Subcutaneous adipose tissue (tissue), 4 donors: ENCODE results near the gene PGBD2. TPM values are rescaled to one million over a fixed set of nuclear protein-coding genes. Genes with fewer than 3 reads are reported as not detected.

Source experiments
- CTCF ChIP-seq: fragments of 450-650 bp; IDR thresholded peaks from one replicate; pipeline ENCODE4 v1.5.1; 2016; ENCODE audit warnings: low read depth, mild to moderate bottlenecking, control low read depth, antibody characterized with exemption, moderate library complexity
- total RNA-seq, 4 donors: library from RNA; depleted of rRNA; stranded (reverse); fragments of >200 nt; gene quantifications; one replicate each; pipeline ENCODE4 v1.1.0, GENCODE V29; 2016

The PGBD2 gene
- total RNA-seq, 4 donors from 2014 or later = 4.6 to 6.4 (median 5.3) TPM

- no peak for TF ChIP-seq CTCF
Observed at GRCh38 chr1:248881261-248881660, 24.8 kb upstream of the PGBD2 start.

GRCh38 chr1:248884632-248885295, 21.3 kb upstream of the PGBD2 start:
- no peak for TF ChIP-seq CTCF

GRCh38 chr1:248885646-248886045, 20.4 kb upstream of the PGBD2 start:
- no peak for TF ChIP-seq CTCF

- TF ChIP-seq CTCF = no peak
Observed at GRCh38 chr1:248886237-248886895, 19.7 kb upstream of the PGBD2 start.

GRCh38 chr1:248890549-248891498, 15.2 kb upstream of the PGBD2 start:
- no peak for TF ChIP-seq CTCF

GRCh38 chr1:248891758-248892157, 14.3 kb upstream of the PGBD2 start:
- TF ChIP-seq CTCF = no peak

- TF ChIP-seq CTCF = no peak
Observed at GRCh38 chr1:248892590-248892989, 13.4 kb upstream of the PGBD2 start.
